ENCODE data around the gene GPATCH2L.
A peak's percentile ranks its signal among the peaks of the same experiment; 100 is the strongest.

Gene GPATCH2L

GRCh38 chr14:76138119-76138757, 13.5 kb upstream of the GPATCH2L start:
- no peak for DNase-seq

- no peak for DNase-seq
These were observed 12.7 kb upstream of the GPATCH2L start for GRCh38 chr14:76138758-76139723.

- no peak for DNase-seq
These were observed 8.1 kb upstream of the GPATCH2L start for GRCh38 chr14:76143642-76144041.

GRCh38 chr14:76146976-76147375, 4.7 kb upstream of the GPATCH2L start:
- no peak for DNase-seq

GRCh38 chr14:76149196-76149595, 2.5 kb upstream of the GPATCH2L start:
- no peak for DNase-seq

GRCh38 chr14:76152333-76152681, 585 bp downstream of the GPATCH2L start:
- peak; percentile 78 for DNase-seq

GRCh38 chr14:76153919-76154318, 2.2 kb downstream of the GPATCH2L start:
- no peak for DNase-seq

- DNase-seq = no peak
These were observed 2.9 kb downstream of the GPATCH2L start for GRCh38 chr14:76154539-76155126.

- DNase-seq = no peak
These were observed 12.1 kb downstream of the GPATCH2L start for GRCh38 chr14:76163668-76164363.

GRCh38 chr14:76168531-76168930, 16.8 kb downstream of the GPATCH2L start:
- DNase-seq = no peak

GRCh38 chr14:76169776-76170175, 18.1 kb downstream of the GPATCH2L start:
- no peak for DNase-seq

GRCh38 chr14:76174982-76175381, 23.3 kb downstream of the GPATCH2L start:
- no peak for DNase-seq

GRCh38 chr14:76175942-76176341, 24.2 kb downstream of the GPATCH2L start:
- DNase-seq = no peak

GRCh38 chr14:76181546-76181945, 29.8 kb downstream of the GPATCH2L start:
- no peak for DNase-seq

- no peak for DNase-seq
These were observed 34.7 kb downstream of the GPATCH2L start for GRCh38 chr14:76186308-76187027.

- DNase-seq = no peak
These were observed 39.6 kb downstream of the GPATCH2L start for GRCh38 chr14:76191297-76191696.

- no peak for DNase-seq
These were observed 42.0 kb downstream of the GPATCH2L start for GRCh38 chr14:76193696-76194095.

GRCh38 chr14:76194327-76194726, 42.6 kb downstream of the GPATCH2L start:
- no peak for DNase-seq

- no peak for DNase-seq
These were observed 43.3 kb downstream of the GPATCH2L start for GRCh38 chr14:76195003-76195402.

- no peak for DNase-seq
These were observed 45.4 kb downstream of the GPATCH2L start for GRCh38 chr14:76196980-76197695.

- DNase-seq = no peak
These were observed 49.4 kb downstream of the GPATCH2L start for GRCh38 chr14:76201162-76201561.
